Measurements from ENCODE around the gene LUC7L3. TPM values are rescaled to one million over a fixed set of nuclear protein-coding genes. Genes with fewer than 3 reads are reported as not detected.
"Not testable (repeated sequence)": the region's sequence is repeated elsewhere in the genome, so short reads cannot be mapped to it uniquely, and the experiment has no call there.

The LUC7L3 gene
- total and polyA plus RNA-seq, 4 donors, result 38.1 to 188 (median 89.4) TPM

- no peak for TF ChIP-seq CTCF (IDR thresholded peaks at IDR 0.05; ENCODE audit: control extremely low read depth, extremely low read depth)
- ATAC-seq (ENCODE audit: insufficient read depth, low FRiP score) (no peak), DNase-seq (no peak)
- H3K36me3 ChIP-seq (ENCODE audit: control insufficient read depth in 4 of 4, insufficient read depth in 4 of 4, low read length in 4 of 4), result no peaks in the 10 kb centered on the region
- no peaks in the 10 kb centered on the region for H3K9me3 ChIP-seq (ENCODE audit: control insufficient read depth in 4 of 4, insufficient read depth in 3 of 4, low read length in 3 of 4)
- WGBS, 2 donors, result 87 to 90% methylated on average over 12 of the region's 12 CpGs
- no peak overlapping the region for H3K27ac ChIP-seq (ENCODE audit: low read depth in 1 of 2, low read length in 1 of 2)
- no peak overlapping the region for H3K4me3 ChIP-seq
- H3K27me3 ChIP-seq (ENCODE audit: control insufficient read depth in 3 of 3, insufficient read depth in 3 of 3, low read length in 2 of 3), result no peaks in the 10 kb centered on the region
- H3K4me1 ChIP-seq (ENCODE audit: control insufficient read depth in 5 of 5, insufficient read depth in 5 of 5, low read length in 5 of 5), result peaks cover 0 to 4% (median 0%) of the 10 kb centered on the region in 5 donors
- H3K9ac ChIP-seq (ENCODE audit: insufficient read depth in 1 of 2, low read length in 2 of 2), result no peak overlapping the region
Observed at GRCh38 chr17:50802609-50803571, 83.5 kb downstream of the LUC7L3 start.

DNA sequence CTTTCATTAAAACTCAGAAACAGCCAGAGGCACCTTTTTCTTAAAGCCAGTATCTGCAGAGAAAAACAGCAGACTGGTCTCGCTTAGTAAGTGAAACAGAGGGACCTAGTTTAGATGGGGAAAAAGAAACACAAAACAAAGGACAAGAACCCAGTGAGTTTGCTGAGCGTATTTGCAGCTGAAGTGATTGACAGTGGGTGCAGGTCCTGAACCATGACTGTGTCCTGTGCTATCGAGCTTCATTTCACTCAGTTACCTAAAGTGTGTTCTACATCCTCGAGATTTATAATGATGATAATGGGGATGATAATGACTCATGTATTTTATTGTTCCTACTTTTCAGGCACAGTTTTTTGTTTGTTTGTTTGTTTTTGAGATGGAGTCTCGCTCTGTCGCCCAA lies 84.3 kb downstream of the LUC7L3 start:
- TF ChIP-seq CTCF (IDR thresholded peaks at IDR 0.05; ENCODE audit: control extremely low read depth, extremely low read depth), result no peak
- 82 to 84% methylated on average over 6 of the region's 6 CpGs for WGBS, 2 donors
- H3K9ac ChIP-seq (ENCODE audit: insufficient read depth in 1 of 2, low read length in 2 of 2), result no peak overlapping the region
- DNase-seq, result no peak
- ATAC-seq (ENCODE audit: insufficient read depth, low FRiP score), result no peak
- H3K4me1 ChIP-seq (ENCODE audit: control insufficient read depth in 5 of 5, insufficient read depth in 5 of 5, low read length in 5 of 5), result peaks cover 0 to 4% (median 0%) of the 10 kb centered on the region in 5 donors
- no peaks in the 10 kb centered on the region for H3K27me3 ChIP-seq (ENCODE audit: control insufficient read depth in 3 of 3, insufficient read depth in 3 of 3, low read length in 2 of 3)
- H3K36me3 ChIP-seq (ENCODE audit: control insufficient read depth in 4 of 4, insufficient read depth in 4 of 4, low read length in 4 of 4), result no peaks in the 10 kb centered on the region
- H3K9me3 ChIP-seq (ENCODE audit: control insufficient read depth in 4 of 4, insufficient read depth in 3 of 4, low read length in 3 of 4), result no peaks in the 10 kb centered on the region
- no peak overlapping the region for H3K27ac ChIP-seq (ENCODE audit: low read depth in 1 of 2, low read length in 1 of 2)
- no peak overlapping the region for H3K4me3 ChIP-seq

DNA sequence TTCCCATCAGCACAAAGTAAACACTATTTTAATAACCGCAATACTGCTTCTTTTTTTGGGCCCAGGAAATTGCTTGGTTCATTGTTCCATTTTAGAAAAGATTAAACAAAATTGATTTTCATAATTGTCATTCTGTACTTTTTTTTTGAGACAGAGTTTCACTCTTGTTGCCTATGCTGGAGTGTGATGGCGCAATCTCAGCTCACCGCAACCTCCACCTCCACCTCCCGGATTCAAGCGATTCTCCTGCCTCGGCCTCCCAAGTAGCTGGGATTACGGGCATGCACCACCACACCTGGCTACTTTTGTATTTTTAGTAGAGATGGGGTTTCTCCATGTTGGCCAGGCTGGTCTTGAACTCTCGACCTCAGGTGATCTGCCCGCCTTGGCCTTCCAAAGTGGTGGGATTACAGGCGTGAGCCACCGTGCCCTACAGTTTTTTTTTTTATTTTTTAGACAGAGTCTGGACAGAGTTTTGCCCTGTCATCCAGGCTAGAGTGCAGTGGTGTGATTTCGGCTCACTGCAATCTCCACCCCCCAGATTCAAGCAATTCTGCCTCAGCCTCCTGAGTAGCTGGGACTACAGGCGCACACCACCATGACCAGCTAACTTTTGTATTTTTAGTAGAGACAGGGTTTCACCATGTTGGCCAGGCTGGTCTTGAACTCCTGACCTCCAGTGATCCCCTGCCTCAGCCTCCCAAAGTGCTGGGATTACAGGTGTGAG lies 85.5 kb downstream of the LUC7L3 start:
- H3K4me3 ChIP-seq; H3K27ac ChIP-seq (ENCODE audit: low read depth in 1 of 2, low read length in 1 of 2); H3K4me1 ChIP-seq (ENCODE audit: control insufficient read depth in 5 of 5, insufficient read depth in 5 of 5, low read length in 5 of 5); H3K27me3 ChIP-seq (ENCODE audit: control insufficient read depth in 3 of 3, insufficient read depth in 3 of 3, low read length in 2 of 3); H3K9ac ChIP-seq (ENCODE audit: insufficient read depth in 1 of 2, low read length in 2 of 2); H3K36me3 ChIP-seq (ENCODE audit: control insufficient read depth in 4 of 4, insufficient read depth in 4 of 4, low read length in 4 of 4); ATAC-seq (ENCODE audit: insufficient read depth, low FRiP score); DNase-seq; H3K9me3 ChIP-seq (ENCODE audit: control insufficient read depth in 4 of 4, insufficient read depth in 3 of 4, low read length in 3 of 4): not testable (repeated sequence)
- 92% methylated on average over 13 of the region's 13 CpGs for WGBS, 2 donors

DNA sequence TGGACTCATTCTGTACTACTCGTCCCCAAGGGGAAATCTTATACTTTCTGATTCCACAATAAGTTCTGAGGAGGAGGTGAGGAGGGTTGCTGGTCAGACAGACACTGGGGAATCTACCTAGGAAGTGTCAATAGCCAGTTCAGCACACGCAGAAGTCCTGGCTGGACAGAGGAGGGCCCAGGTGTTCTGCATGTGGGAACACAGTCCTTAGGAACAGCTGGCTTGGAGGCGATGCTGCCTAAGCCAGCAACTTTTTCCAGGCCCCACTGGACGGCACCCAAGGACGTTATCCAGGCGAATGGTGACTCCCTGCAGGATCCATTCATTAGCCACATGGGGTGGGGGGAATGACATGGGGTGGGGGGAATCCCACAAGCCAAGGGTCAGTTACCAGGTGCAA lies 86.1 kb downstream of the LUC7L3 start:
- H3K27me3 ChIP-seq (ENCODE audit: control insufficient read depth in 3 of 3, insufficient read depth in 3 of 3, low read length in 2 of 3), result no peaks in the 10 kb centered on the region
- H3K9ac ChIP-seq (ENCODE audit: insufficient read depth in 1 of 2, low read length in 2 of 2), result no peak overlapping the region
- no peak overlapping the region for H3K27ac ChIP-seq (ENCODE audit: low read depth in 1 of 2, low read length in 1 of 2)
- WGBS, 2 donors, result 71 to 75% methylated on average over 6 of the region's 6 CpGs
- DNase-seq, result no peak
- H3K4me1 ChIP-seq (ENCODE audit: control insufficient read depth in 5 of 5, insufficient read depth in 5 of 5, low read length in 5 of 5), result peaks cover 0 to 4% (median 0%) of the 10 kb centered on the region in 5 donors
- no peak for TF ChIP-seq CTCF (IDR thresholded peaks at IDR 0.05; ENCODE audit: control extremely low read depth, extremely low read depth)
- no peak for ATAC-seq (ENCODE audit: insufficient read depth, low FRiP score)
- H3K9me3 ChIP-seq (ENCODE audit: control insufficient read depth in 4 of 4, insufficient read depth in 3 of 4, low read length in 3 of 4), result no peaks in the 10 kb centered on the region
- H3K36me3 ChIP-seq (ENCODE audit: control insufficient read depth in 4 of 4, insufficient read depth in 4 of 4, low read length in 4 of 4), result no peaks in the 10 kb centered on the region
- no peak overlapping the region for H3K4me3 ChIP-seq

All from lung (tissue), 12 donors.